H1 (cell line): ENCODE results near the gene LRRC45. TPM values are rescaled to one million over a fixed set of nuclear protein-coding genes. Genes with fewer than 3 reads are reported as not detected.

ENCODE experiments used
- CTCF ChIA-PET: fragments of 300-600 bp; sonication (Branson Sonifier 250); formaldehyde crosslinking; loops from one replicate; lab custom pipeline; 2021; ENCODE audit not compliant: partially characterized antibody; lab: Charles Lee
- POLR2A ChIA-PET: fragments of 300-600 bp; sonication (Branson Sonifier 250); formaldehyde crosslinking; loops from one replicate; lab custom pipeline; 2021; ENCODE audit warnings: inconsistent platforms; ENCODE audit not compliant: partially characterized antibody; lab: Charles Lee
- DNase-seq, 2 experiments: peaks; one replicate each; pipeline versions ENCODE4 v3.0.0 to v3.0.0-alpha.2; 2010 to 2022; ENCODE audit warnings: low spot score in 2 of 2, low read depth in 1 of 2, mixed read lengths in 1 of 2
- FAIRE-seq: peaks from 2 replicates; lab custom pipeline; 2011; peaks lifted over from hg19 to GRCh38; lab: Jason Lieb, UNC
- H2AFZ ChIP-seq: 2 replicates; pipeline ENCODE4 v1.8.1; 2012; ENCODE audit warnings: low read length, inconsistent platforms
- H2AK5ac ChIP-seq: 2 replicates; pipeline ENCODE4 v1.6.1; 2013; ENCODE audit warnings: low read depth, low read length
- H2BK120ac ChIP-seq: replicated peaks from 2 replicates; pipeline ENCODE3; 2013; ENCODE audit warnings: low read depth, low read length, inconsistent platforms
- H2BK12ac ChIP-seq: 2 replicates; pipeline ENCODE4 v1.6.1; 2013; ENCODE audit warnings: low read depth, low read length
- H2BK15ac ChIP-seq: 2 replicates; pipeline ENCODE4 v1.6.1; 2013; ENCODE audit warnings: low read length
- H2BK20ac ChIP-seq: 2 replicates; pipeline ENCODE4 v1.6.1; 2013; ENCODE audit warnings: low read length
- H2BK5ac ChIP-seq: 2 replicates; pipeline ENCODE4 v1.6.1; 2013; ENCODE audit warnings: low read depth, low read length
- H3K14ac ChIP-seq: 2 replicates; pipeline ENCODE4 v1.6.1; 2013; ENCODE audit warnings: inconsistent platforms; ENCODE audit not compliant: insufficient read length
- H3K18ac ChIP-seq: 2 replicates; pipeline ENCODE4 v1.6.1; 2013; ENCODE audit warnings: low read length; ENCODE audit errors: extremely low read depth
- H3K23ac ChIP-seq: 2 replicates; pipeline ENCODE4 v1.6.1; 2013; ENCODE audit warnings: inconsistent platforms; ENCODE audit not compliant: insufficient read length
- H3K23me2 ChIP-seq: 2 replicates; pipeline ENCODE4 v1.6.1; 2013; ENCODE audit warnings: low read depth, low read length
- H3K27ac ChIP-seq: 2 replicates; pipeline ENCODE4 v1.6.1; 2011; ENCODE audit warnings: low read depth, low read length, inconsistent platforms
- H3K27me3 ChIP-seq, 4 experiments: replicated peaks in 1 of 4; 1 replicate in 1 of 4; 2 replicates in 3 of 4; pipeline versions ENCODE4 v1.6.1 to v1.8.1; 2011 to 2013; ENCODE audit warnings: low read length in 3 of 4, mild to moderate bottlenecking in 3 of 4, inconsistent platforms in 2 of 4, mixed read lengths in 2 of 4, moderate library complexity in 1 of 4; ENCODE audit not compliant: control insufficient read depth in 3 of 4, insufficient read depth in 3 of 4; ENCODE audit errors: extremely low read depth in 1 of 4
- H3K36me3 ChIP-seq, 4 experiments: 2 replicates each; pipeline versions ENCODE4 v1.6.1 to v1.8.1; 2011 to 2013; ENCODE audit warnings: mild to moderate bottlenecking in 4 of 4, low read length in 3 of 4, moderate library complexity in 2 of 4, control low read depth in 1 of 4, inconsistent platforms in 1 of 4; ENCODE audit not compliant: insufficient read depth in 4 of 4, control insufficient read depth in 2 of 4
- H3K4ac ChIP-seq: replicated peaks from 2 replicates; pipeline ENCODE3; 2013; ENCODE audit warnings: low read length, low read depth, mixed read lengths, inconsistent platforms; ENCODE audit not compliant: insufficient read length
- H3K4me1 ChIP-seq, 4 experiments: replicated peaks in 1 of 4; 1 replicate in 1 of 4; 2 replicates in 3 of 4; pipeline versions ENCODE4 v1.6.1 to v1.8.1; 2011 to 2013; ENCODE audit warnings: low read length in 3 of 4, inconsistent platforms in 2 of 4, mixed read lengths in 1 of 4; ENCODE audit not compliant: insufficient read depth in 4 of 4, control insufficient read depth in 3 of 4
- H3K4me2 ChIP-seq, 2 experiments: 2 replicates each; pipeline versions ENCODE4 v1.6.1 to v1.8.1; 2011 to 2013; ENCODE audit warnings: low read depth in 2 of 2, low read length in 2 of 2, control low read depth in 1 of 2, inconsistent platforms in 1 of 2, mild to moderate bottlenecking in 1 of 2; ENCODE audit not compliant: insufficient read depth in 1 of 2
- H3K4me3 ChIP-seq, 4 experiments: fragments of 200-600, 300-600 bp in 1 of 4; sonication (generic), shearing (Covaris generic), sonication (Bioruptor Twin) in 1 of 4; 2 replicates each; pipeline versions ENCODE4 v1.5.1 to v1.8.1; 2011 to 2016; ENCODE audit warnings: low read length in 4 of 4, low read depth in 3 of 4, control low read depth in 2 of 4, inconsistent platforms in 2 of 4, mild to moderate bottlenecking in 2 of 4, mixed read lengths in 1 of 4, moderate library complexity in 1 of 4; ENCODE audit not compliant: insufficient read depth in 2 of 4; ENCODE audit errors: extremely low read depth in 1 of 4
- H3K56ac ChIP-seq: replicated peaks from 2 replicates; pipeline ENCODE3; 2013; ENCODE audit warnings: low read depth, mild to moderate bottlenecking, mixed read lengths, low read length, inconsistent platforms; ENCODE audit not compliant: insufficient read length
- H3K79me1 ChIP-seq: 2 replicates; pipeline ENCODE4 v1.6.1; 2013; ENCODE audit warnings: low read depth, low read length, control low read depth
- H3K79me2 ChIP-seq, 2 experiments: 2 replicates each; pipeline versions ENCODE4 v1.6.1 to v1.8.1; 2012 to 2013; ENCODE audit warnings: low read length in 2 of 2, mild to moderate bottlenecking in 2 of 2, inconsistent platforms in 1 of 2; ENCODE audit not compliant: insufficient read depth in 2 of 2, control insufficient read depth in 1 of 2
- H3K9ac ChIP-seq, 4 experiments: replicated peaks in 1 of 4; 1 replicate in 1 of 4; 2 replicates in 3 of 4; pipeline versions ENCODE4 v1.6.1 to v1.8.1; 2011 to 2013; ENCODE audit warnings: low read depth in 3 of 4, low read length in 3 of 4, control low read depth in 2 of 4, mild to moderate bottlenecking in 2 of 4, moderate library complexity in 2 of 4, inconsistent platforms in 1 of 4; ENCODE audit errors: extremely low read depth in 1 of 4
- H3K9me3 ChIP-seq, 2 experiments: 2 replicates each; pipeline versions ENCODE4 v1.6.1 to v1.8.1; 2012 to 2013; ENCODE audit warnings: mild to moderate bottlenecking in 2 of 2, moderate library complexity in 2 of 2, control low read depth in 1 of 2, inconsistent platforms in 1 of 2, low read depth in 1 of 2, low read length in 1 of 2, mixed read lengths in 1 of 2; ENCODE audit not compliant: insufficient read depth in 2 of 2
- H4K20me1 ChIP-seq, 2 experiments: replicated peaks in 1 of 2; 2 replicates each; pipeline versions ENCODE3 to v1.8.1; 2011 to 2013; ENCODE audit warnings: inconsistent platforms in 2 of 2, low read length in 2 of 2, mild to moderate bottlenecking in 1 of 2; ENCODE audit not compliant: insufficient read depth in 2 of 2, control insufficient read depth in 1 of 2
- H4K5ac ChIP-seq: 2 replicates; pipeline ENCODE4 v1.6.1; 2013; ENCODE audit warnings: low read length, low read depth, mixed read lengths, inconsistent platforms; ENCODE audit not compliant: insufficient read length
- H4K8ac ChIP-seq: 2 replicates; pipeline ENCODE4 v1.8.0; 2013; ENCODE audit warnings: mild to moderate bottlenecking, moderate library complexity, low read length, inconsistent platforms; ENCODE audit not compliant: insufficient read depth; ENCODE audit errors: extremely low read depth
- H4K91ac ChIP-seq: replicated peaks from 2 replicates; pipeline ENCODE3; 2013; ENCODE audit warnings: low read length, mixed read lengths, inconsistent platforms; ENCODE audit not compliant: insufficient read length
- CBX8 ChIP-seq: fragments of 300-800, 300-1000 bp; sonication (generic); IDR thresholded peaks from 2 replicates; pipeline ENCODE4 v1.7.1; 2016; ENCODE audit warnings: low read depth, low read length, borderline replicate concordance
- KDM4A ChIP-seq: IDR thresholded peaks from one replicate; pipeline ENCODE4 v1.7.1; 2012; ENCODE audit warnings: low read depth, mild to moderate bottlenecking, moderate library complexity, low read length, inconsistent platforms; ENCODE audit not compliant: severe bottlenecking
- POU5F1 ChIP-seq: IDR thresholded peaks from 2 replicates; pipeline ENCODE4 v1.6.1; 2011; ENCODE audit warnings: low read depth, mild to moderate bottlenecking, low read length, moderate library complexity
- RAD21 ChIP-seq, 2 experiments: IDR thresholded peaks in 1 of 2; conservative IDR thresholded peaks in 1 of 2; 2 replicates each; pipeline ENCODE4 v1.6.1; 2011; ENCODE audit warnings: low read depth in 2 of 2, low read length in 2 of 2, improper control_type of control experiment in 1 of 2, inconsistent platforms in 1 of 2, mild to moderate bottlenecking in 1 of 2, moderate library complexity in 1 of 2
- RBBP5 ChIP-seq: IDR thresholded peaks from 2 replicates; pipeline ENCODE4 v1.7.1; 2012; ENCODE audit warnings: low read depth, mild to moderate bottlenecking, inconsistent platforms, low read length, moderate library complexity, borderline replicate concordance
- RFX5 ChIP-seq: IDR thresholded peaks from 2 replicates; pipeline ENCODE4 v1.6.1; 2011; ENCODE audit warnings: low read depth, low read length, improper control_type of control experiment, borderline replicate concordance
- RXRA ChIP-seq: IDR thresholded peaks from 2 replicates; pipeline ENCODE4 v1.6.1; 2011; ENCODE audit warnings: low read depth, mild to moderate bottlenecking, low read length, moderate library complexity; ENCODE audit not compliant: insufficient read depth
- TCF12 ChIP-seq: IDR thresholded peaks from 2 replicates; pipeline ENCODE4 v1.6.1; 2011; ENCODE audit warnings: low read depth, mild to moderate bottlenecking, low read length
- WGBS, 2 experiments: shearing (Covaris generic) in 1 of 2; methylation state at CpG; one replicate each; pipeline versions ENCODE4 v1.1.6 to v1.1.7; 2013 to 2015; ENCODE audit warnings: low lambda C conversion rate in 2 of 2, mixed read lengths in 2 of 2, inconsistent platforms in 1 of 2, low coverage in 1 of 2, missing lambda C conversion rate in 1 of 2; ENCODE audit not compliant: insufficient replicate concordance in 2 of 2, insufficient coverage in 1 of 2, insufficient read length in 1 of 2; ENCODE audit errors: extremely low coverage in 1 of 2, missing lambda C conversion rate in 1 of 2; 5-methylcytosine and 5-hydroxymethylcytosine counted together
- polyA plus RNA-seq, 7 experiments: library from polyadenylated mRNA; depleted of rRNA in 3 of 7; stranded (reverse) in 5 of 7; unstranded in 2 of 7; fragments of >200 nt in 5 of 7; fragments of 200-250 nt in 2 of 7; gene quantifications; 1 replicate in 5 of 7; 2 replicates in 1 of 7; 4 replicates in 1 of 7; pipeline versions ENCODE4 v1.2.1 to v1.2.3, GENCODE V29; 2011 to 2013; ENCODE audit warnings: missing spikeins in 2 of 7, mixed read lengths in 2 of 7
- total RNA-seq: library from RNA; stranded (reverse); fragmentation: NEBNext Ultra II Directional; extraction: Animal tissue kit (Norgen Biotek cat#: 25700); gene quantifications from 2 replicates; pipeline ENCODE4 v1.2.1, GENCODE V29; 2021

LRRC45 gene
- total and polyA plus RNA-seq, 2 of the 8 experiments (the other 6 are each of a cell fraction or from before 2014, with no cell fraction given) = 11.5 to 29.0 TPM

DNA sequence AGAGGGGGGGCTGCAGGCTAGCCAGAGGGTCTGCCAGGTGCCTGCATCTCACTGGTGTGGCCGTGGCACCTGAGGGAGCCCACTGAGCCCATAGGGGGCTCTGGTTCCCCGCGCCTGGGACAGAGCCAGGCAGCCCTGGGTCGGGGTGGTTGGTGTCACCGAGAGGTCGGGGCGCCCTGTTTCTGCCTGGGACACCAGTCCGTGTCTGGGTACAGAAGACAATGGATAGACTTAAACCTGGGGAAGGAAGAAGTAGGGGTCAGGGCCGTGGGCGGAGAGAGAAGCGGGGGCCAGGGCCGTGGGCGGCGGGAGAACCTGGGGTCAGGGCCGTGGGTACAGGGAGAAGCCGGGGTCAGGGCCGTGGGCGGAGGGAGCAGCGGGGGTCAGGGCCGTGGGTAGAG is 25.5 kb downstream of the LRRC45 start:
- H3K27me3 ChIP-seq = no peaks in the 10 kb centered on the region; a peak in 1 of 7 replicates
- peaks cover 0 to 8% (median 2%) of the 10 kb centered on the region in 4 experiments; a peak in 3 of 8 replicates for H3K36me3 ChIP-seq
- H2BK20ac ChIP-seq = no peak overlapping the region
- POLR2A ChIA-PET = interaction anchor here (0.7 to 13.2 kb wide), 4 partner anchors 8 to 18 kb away, joined by 3 to 161 read pairs (median 5); partner anchors contain the start of genes DUS1L and RAC3
- H3K4ac ChIP-seq = no peak overlapping the region
- no peaks in the 10 kb centered on the region for H3K9me3 ChIP-seq
- H3K9ac ChIP-seq = no peak overlapping the region
- no peak overlapping the region for H4K91ac ChIP-seq
- no peak overlapping the region for H2BK15ac ChIP-seq
- no peak overlapping the region for H3K23ac ChIP-seq
- H2AK5ac ChIP-seq = no peak overlapping the region
- H3K18ac ChIP-seq = no peak overlapping the region
- FAIRE-seq = no peak
- no peak overlapping the region for H2AFZ ChIP-seq
- CTCF ChIA-PET = interaction anchor here (1.1 to 1.4 kb wide), 2 partner anchors 9 to 18 kb away, joined by 3 to 6 read pairs; no protein-coding TSS in a partner anchor
- H4K8ac ChIP-seq = no peak overlapping the region
- WGBS, 2 experiments = 89% methylated on average over 19 of the region's 20 CpGs; no CpG with 5 or more reads in 1 of the 2 experiments
- H3K4me2 ChIP-seq = no peak overlapping the region
- no peak overlapping the region for H2BK12ac ChIP-seq
- H3K4me3 ChIP-seq = no peak overlapping the region
- TF ChIP-seq CBX8 (no peak), RBBP5 (no peak), RFX5 (no peak), KDM4A (no peak), TCF12 (no peak), POU5F1 (no peak), RAD21 (IDR thresholded peaks at IDR 0.05 in 1 of 2, conservative IDR thresholded peaks at IDR 0.05 in 1 of 2; ENCODE audit: low read depth in 2 of 2, low read length in 2 of 2) (no peak), RXRA (no peak)
- peaks cover 6% of the 10 kb centered on the region; the same call in 1 of the 2 replicates for H3K79me1 ChIP-seq
- peaks cover 0 to 12% of the 10 kb centered on the region in 2 experiments; a peak in 1 of 4 replicates for H3K79me2 ChIP-seq
- H4K20me1 ChIP-seq = peaks cover 4 to 7% of the 10 kb centered on the region in 2 experiments
- no peak overlapping the region for H3K56ac ChIP-seq
- no peak overlapping the region for H3K27ac ChIP-seq
- H3K4me1 ChIP-seq = peaks cover 0 to 16% (median 9%) of the 10 kb centered on the region in 4 experiments; a peak in 5 of 7 replicates
- H2BK120ac ChIP-seq = no peak overlapping the region
- H4K5ac ChIP-seq = no peak overlapping the region
- H2BK5ac ChIP-seq = no peak overlapping the region
- H3K14ac ChIP-seq = no peak overlapping the region
- peaks cover 6% of the 10 kb centered on the region; the same call in 1 of the 2 replicates for H3K23me2 ChIP-seq
- no peak for DNase-seq
